Choroid plexus epithelial cell (primary cell): ENCODE data around the gene MUC6.

ENCODE experiments used
- DNase-seq: peaks from one replicate; pipeline ENCODE4 v3.0.0-alpha.2; 2010; ENCODE audit warnings: low read depth
- H3K4me3 ChIP-seq: 2 replicates; pipeline ENCODE4 v1.5.1; 2011; ENCODE audit warnings: low read depth, mild to moderate bottlenecking, control low read depth, low read length, moderate library complexity
- TF ChIP-seq, protein P1 (sequence below): conservative IDR thresholded peaks from 2 replicates; pipeline ENCODE4 v1.5.1; 2011; ENCODE audit warnings: low read depth, mild to moderate bottlenecking, control low read depth, inconsistent platforms, low read length, moderate library complexity

Gene MUC6

DNA sequence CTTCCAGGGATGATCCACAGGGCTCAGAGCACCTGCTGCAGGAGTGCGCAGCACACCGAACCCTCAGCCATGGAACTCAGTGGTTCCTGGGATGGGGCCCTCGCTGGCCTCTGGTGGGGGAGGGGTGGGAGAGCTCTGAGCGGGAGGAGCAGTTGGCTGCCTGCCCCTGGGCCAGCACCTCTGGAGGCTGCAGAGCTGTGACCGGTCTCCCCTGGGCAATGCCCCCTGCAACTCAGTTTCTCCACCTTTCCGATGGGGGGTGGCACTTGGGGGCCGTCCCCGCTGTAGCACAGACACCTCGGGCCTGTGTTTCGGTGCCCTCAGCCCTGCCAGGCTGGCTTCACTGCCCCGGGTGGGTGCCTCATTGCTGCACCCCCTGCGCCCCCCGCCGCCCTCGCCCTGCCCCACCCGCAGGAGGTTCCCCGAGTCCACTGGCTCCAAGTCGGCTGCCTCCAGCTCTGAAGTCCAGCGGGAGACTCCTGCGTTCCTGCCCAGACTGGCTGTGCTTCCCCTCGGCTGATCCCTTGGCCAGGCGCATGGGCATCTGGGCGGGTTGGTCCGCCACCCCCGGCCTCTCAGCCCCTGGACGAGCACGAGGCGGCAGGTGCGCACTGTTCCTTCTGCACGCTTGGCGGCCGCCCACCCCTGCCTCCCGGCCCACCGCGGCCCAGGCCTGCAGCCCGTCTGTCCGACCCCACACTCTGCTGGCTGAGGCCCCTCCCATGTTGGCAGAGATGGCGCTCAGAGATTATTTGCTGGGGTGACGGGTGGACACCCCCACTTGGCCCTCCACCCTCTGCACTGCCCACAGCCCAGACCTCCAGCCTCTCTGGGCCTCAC is 1.8 kb downstream of the MUC6 start:
- TF ChIP-seq, protein P1, sequence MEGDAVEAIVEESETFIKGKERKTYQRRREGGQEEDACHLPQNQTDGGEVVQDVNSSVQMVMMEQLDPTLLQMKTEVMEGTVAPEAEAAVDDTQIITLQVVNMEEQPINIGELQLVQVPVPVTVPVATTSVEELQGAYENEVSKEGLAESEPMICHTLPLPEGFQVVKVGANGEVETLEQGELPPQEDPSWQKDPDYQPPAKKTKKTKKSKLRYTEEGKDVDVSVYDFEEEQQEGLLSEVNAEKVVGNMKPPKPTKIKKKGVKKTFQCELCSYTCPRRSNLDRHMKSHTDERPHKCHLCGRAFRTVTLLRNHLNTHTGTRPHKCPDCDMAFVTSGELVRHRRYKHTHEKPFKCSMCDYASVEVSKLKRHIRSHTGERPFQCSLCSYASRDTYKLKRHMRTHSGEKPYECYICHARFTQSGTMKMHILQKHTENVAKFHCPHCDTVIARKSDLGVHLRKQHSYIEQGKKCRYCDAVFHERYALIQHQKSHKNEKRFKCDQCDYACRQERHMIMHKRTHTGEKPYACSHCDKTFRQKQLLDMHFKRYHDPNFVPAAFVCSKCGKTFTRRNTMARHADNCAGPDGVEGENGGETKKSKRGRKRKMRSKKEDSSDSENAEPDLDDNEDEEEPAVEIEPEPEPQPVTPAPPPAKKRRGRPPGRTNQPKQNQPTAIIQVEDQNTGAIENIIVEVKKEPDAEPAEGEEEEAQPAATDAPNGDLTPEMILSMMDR, result no peak
- no peak for DNase-seq
- H3K4me3 ChIP-seq, result no peak overlapping the region

DNA sequence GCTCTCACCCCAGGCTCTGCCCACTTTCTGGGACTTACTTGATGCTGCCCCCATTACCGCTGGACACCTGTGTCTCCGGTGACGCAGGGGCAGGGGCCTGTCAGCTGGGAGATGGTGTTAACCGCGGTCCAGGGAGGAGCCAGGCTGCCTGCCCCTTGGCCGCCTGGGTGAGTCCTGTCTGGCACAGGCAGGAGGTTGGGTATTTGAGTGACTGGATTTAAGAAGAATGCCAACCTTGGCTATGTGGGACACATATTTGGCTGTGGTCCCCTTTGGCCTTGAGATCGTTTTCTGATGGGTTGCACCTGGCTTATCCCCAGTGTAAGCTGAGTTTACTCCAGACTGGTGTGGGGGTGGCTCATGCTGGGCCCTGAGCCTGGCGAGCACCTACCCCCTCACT is 2.5 kb downstream of the MUC6 start:
- no peak for DNase-seq
- TF ChIP-seq, protein P1, result no peak
- H3K4me3 ChIP-seq, result no peak overlapping the region

DNA sequence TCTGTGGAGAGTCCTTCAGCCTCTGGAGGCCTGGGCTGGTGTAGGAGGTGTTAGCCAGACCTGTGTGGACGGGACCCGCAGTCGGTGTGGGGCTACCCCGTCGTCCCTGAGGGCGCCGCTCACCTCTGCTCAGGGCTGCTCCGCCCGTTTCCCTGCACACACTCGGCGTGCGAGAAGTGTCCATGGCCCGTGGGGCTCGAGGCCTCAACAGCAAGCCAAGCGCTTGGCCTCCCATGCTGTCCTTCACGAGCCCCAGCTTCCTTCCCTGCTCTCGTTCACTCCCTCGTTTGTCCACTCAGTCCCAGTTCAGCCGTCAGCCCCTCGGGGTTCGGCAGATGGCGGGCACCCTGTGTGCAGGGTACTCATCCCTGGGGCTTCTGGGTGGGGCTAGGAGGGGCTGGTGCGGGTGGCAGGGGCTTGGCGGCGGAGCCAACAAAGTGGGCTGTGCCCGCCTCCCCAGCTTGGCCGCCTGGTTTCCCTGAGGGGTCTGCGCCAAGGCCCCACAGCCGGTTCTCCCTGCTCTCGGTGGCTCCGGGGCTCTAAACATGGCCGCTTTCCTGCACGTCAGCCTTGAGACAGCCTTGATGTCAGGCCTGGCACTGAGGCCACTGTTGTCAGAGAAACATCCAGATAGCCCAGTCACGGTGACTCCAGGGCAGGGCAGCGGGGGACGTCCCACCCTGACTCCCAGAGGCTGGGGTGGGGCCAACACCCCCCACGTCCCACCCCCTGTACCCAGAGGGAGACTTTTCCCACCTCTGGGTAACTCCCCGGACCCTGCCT is 3.3 kb downstream of the MUC6 start:
- TF ChIP-seq, protein P1, result no peak
- DNase-seq, result no peak
- no peak overlapping the region for H3K4me3 ChIP-seq

DNA sequence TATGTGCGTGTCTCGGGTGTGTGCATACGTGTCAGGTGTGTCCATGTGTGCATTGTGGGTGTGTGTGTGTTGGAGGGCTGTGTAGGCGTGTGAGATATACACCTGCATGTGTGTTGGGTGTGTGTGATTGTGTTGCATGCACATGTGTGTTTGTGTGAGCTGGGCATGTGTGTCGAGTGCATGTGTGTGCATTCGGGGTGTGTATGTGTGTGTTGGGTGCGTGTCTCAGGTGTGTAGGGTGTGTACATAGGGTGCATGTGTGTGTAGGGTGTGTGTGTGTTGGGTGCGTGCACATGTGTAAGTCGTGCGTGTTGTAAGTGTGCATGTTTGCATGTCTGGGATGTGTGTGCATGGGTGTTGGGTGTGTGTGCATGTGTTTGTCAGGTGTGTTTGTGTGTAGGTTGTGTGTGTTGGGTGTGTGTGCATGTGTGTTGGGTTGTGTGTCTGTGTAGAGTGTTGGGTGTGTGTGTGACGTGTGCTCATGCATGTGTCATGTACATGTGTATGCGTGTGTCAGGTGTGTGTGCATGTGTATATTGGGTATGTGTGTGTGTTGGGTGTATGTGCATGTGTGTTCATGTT is 4.1 kb downstream of the MUC6 start:
- TF ChIP-seq, protein P1, result no peak
- no peak overlapping the region for H3K4me3 ChIP-seq
- no peak for DNase-seq

DNA sequence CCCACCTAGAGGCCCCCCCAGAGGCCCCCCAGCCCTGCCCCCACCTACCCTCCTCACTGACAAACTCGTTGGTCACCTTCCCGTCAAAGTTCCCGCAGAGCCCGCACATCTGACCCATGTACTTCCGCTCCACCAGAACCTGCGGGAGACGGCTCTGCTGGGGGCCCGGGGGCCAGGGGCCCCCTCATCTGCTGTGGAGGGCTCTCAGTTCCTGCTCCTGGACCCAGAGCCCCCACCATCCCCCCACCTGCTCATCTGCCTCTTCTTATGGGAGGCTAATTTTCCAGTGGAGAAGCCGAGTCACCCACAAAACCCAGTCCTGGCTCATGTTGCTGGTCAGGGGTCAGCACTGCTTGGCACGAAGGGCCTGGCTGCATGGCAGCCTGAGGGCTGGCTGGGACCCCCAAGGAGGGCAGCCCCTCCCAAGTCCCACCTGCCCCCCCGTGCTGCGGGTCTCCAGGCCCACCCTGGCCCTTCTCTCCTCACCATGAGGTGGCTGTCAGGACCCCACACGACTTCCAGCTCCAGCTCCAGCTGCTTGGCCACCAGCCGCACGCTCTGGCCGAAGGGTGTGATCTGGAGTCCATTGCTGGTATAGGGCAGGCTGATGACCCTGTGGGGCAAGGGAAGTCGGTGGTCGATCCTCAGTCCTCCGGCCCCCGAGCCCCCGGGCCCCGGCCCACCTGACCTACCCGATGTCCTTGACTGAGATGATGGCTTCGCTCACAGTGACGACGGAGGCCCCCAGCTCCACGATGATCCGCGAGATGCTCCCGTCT is 5.2 kb downstream of the MUC6 start:
- TF ChIP-seq, protein P1, result no peak
- no peak for DNase-seq
- H3K4me3 ChIP-seq, result no peak overlapping the region

DNA sequence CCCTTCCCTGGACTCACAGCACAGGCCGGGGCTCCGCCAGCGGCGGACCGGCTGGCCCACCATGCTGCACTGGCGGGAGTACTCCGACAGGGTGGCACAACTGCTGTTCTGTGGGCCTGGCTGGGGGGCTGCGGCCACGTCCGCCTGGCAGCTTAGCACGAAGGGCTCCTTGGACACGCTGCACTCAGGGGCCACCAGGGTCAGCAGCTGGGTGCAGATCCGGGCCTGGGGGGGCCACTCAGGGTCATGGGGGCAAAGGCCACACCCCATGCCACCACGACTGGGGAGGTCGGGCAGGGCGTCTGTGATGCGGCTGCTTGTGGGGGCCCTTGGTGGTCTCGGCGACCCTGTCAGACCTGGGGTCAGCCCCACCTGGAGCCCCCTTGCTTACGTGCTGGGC is 6.0 kb downstream of the MUC6 start:
- no peak overlapping the region for H3K4me3 ChIP-seq
- DNase-seq, result no peak
- TF ChIP-seq, protein P1, result no peak
